HG02884 (cell line): ENCODE measurements around the gene INSRR.

Source experiments
- ATAC-seq: cut with Tn5 transposase; IDR thresholded peaks from one replicate; pipeline ENCODE4 v1.9.1; 2021; ENCODE audit warnings: mild to moderate bottlenecking, moderate library complexity; ENCODE audit not compliant: unreplicated experiment

INSRR gene

DNA sequence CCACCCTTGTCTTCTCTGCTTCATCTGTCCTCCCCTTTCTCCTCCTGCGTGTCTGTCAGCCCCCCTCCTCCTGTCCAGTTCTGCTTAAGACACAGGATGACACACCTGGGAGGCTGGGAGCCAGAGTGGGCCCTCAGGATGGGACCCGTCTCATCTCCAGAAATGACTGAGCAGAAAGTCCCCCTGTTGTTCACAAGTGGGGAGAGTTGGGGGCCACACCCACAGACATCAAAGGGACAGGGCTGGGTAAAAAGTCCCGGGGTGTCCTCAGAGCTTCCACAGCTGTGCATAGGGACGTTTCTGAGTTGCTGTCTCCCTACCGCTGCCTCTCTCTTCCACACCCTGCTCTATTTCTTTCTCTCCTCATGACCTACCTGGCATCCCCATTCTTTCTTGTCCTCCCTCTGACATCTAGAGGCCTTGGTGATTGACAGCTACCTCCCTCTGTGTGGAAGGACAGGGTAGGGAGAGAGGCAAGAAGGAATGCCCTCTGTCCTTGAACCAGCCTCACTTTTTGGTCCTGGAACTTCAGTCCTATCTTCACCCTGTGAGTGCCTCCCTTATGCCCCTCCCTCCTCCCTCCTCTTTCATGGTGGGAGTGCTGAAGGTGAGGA is 22.8 kb downstream of the INSRR start:
- ATAC-seq: no peak

DNA sequence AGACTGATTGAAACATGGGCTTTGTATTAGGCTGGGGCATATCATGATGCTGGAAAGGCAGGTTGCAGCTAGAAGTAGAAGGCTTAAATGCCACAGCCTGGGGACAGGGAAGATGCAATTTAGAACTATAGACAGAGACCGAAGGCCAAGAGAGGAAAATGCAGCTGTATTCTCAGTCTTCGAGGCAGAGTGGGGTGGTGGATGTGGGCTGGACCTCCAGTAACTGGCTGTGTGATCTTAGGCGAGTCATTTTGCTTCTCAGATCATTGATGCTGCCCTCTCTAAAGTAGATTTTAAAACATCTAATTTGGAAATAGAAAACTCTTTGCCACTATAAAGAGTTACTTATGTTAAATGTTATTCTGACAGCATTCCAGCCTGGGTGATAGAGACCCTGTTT is 24.6 kb downstream of the INSRR start:
- no peak for ATAC-seq

DNA sequence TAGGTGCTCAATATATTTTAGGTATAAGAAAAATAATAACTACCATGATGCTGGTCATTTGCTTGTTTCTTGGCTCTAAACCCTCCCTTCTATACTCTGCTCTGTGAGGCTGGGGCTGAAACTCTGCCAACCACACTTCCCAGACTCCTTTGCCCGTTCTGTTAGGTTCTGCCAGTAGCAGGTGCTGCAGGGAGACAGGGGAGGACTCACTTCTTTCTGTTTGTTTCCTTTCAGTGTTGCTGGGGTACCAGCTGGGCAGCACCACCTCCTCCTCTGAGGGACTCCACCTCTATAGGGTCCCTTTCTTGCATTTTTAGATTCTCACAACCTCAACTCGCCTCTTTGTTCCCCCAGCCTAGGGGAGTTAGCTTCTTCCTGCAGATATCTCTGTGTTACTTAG is 25.3 kb downstream of the INSRR start:
- ATAC-seq: no peak

DNA sequence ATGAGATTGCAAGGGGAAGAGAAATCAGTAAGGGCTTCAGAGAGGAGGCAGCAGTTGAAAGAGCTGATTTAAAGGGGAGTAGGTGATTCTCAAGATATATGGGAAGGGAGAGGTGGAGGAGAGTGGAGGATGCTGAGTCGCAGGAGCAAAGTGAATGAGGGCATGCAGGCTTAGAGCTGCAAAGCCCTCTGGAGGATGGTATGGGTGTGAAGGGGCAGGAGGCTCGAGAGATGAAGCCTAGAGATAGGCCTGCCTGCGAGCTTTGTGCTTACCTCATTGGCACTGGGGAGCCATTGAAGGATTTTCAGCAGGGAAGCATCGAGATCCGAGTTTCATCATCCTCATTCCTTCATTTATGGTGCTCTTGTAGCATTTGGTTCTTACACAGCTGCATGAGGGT is 26.5 kb downstream of the INSRR start:
- no peak for ATAC-seq

DNA sequence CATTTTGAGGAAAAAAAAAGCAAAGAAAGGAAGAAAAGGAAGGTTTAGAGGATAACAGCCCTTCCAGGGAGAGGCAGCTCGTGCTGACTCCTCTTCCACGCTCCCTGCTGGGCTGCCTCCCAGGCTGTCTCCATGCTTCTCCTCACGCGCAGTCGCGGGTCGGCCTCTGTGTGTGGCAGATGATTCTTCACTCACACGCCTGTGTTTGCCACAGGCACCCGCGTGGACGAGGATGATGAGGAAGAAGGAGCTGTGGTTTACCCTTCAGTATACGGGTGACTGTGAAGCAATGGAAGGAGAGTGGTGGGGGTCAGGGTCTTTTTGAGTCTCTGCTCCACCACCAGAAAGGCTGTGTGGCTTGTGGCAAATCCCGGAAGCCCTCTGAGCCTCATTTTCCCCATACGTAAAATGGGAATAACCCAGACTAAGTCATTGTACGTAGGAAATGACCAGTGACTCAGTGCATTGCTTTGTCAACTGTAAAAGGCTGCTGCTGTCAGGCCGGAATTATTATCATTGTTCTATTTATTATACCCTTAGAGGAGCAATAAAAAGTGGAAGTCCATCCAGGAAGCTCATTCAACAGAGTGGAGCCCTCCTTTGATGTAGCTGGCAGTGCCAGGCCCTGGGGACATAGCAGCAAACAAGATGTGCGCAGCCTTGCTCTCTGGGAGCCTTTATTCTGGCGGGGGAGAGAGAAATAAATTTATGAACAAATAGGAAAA is 30.4 kb downstream of the INSRR start:
- ATAC-seq: no peak

DNA sequence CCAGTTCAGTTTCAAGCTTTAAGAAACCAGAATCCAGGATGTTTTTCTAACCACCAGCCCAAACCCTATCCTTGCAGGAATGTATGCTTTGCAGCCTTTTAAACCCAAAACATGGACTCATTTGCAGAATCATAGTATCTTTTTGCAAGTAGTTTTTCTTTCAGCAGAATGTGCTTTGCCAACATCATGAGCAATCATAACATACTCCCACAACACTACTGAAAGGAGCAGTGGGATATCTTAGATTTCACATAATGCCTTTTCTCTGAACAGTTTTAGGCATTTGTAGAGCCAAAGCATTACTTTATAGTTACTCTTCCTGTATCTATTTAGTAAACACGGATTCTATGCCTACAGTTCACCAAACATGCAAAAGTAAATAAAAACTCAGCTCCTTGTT is 32.3 kb downstream of the INSRR start:
- ATAC-seq: no peak

DNA sequence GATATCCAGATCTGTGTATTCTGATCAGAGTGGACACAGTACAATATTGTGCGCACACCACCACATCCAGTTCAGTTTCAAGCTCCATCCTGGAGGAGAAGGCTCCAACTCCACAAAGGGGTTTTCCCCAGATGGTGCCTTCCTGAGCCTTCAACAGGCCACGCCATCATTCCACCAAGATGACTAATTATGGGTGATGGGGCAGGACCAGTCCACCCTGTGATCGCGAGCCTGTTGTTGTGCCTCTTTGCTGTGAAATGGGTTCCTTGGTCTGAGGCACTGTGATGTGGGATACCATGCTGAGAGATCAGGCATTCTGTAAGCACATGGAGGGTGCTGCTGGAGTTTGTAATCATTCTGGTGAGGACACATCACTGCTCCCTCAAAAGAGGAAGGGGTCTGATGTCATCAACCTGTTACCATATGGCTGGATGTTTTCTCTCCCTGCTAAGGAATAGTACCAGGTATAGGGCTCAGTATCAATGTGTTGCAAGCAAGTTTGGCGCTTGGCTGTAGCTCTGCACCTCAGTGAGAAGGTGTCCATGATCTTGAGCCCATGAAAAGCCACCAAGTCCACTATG is 35.6 kb downstream of the INSRR start:
- ATAC-seq: no peak

DNA sequence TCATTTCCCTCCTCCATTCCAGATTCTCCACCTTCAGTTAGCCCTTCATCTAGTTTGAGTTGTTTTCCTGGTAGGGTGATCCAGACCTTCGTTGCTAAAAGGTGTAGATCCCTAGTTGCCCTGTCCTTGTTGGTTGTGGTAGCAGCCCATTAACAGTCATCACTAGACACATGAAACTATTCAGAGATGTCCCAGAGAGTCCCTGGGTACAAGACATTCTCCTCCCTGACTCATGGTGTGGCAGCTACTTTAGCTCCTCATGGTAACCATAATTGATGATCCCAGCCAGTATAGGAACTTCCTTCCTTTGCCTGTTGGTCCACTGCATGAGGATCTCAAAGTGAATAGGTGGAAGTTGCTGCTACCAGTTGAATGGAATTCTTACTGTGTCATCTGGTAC is 36.2 kb downstream of the INSRR start:
- ATAC-seq: no peak

DNA sequence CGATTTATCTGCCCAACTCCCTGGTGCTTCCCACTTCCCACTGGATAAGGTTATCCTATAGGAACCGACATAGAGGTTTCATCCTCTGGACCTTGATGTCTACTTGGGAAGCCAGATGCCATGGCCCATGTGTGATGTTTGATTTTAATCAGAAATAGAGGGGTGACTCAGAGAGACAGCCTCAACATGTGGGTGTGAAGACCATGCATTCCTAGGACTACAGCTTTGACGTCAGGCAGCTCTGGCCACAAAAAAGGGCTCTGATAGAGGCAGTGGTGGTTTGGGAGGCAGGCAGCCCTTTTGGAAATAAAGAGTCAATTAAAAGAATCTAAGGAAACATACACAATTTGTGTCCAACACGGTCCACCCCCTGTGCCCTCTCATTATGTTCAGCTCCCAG is 37.1 kb downstream of the INSRR start:
- no peak for ATAC-seq

DNA sequence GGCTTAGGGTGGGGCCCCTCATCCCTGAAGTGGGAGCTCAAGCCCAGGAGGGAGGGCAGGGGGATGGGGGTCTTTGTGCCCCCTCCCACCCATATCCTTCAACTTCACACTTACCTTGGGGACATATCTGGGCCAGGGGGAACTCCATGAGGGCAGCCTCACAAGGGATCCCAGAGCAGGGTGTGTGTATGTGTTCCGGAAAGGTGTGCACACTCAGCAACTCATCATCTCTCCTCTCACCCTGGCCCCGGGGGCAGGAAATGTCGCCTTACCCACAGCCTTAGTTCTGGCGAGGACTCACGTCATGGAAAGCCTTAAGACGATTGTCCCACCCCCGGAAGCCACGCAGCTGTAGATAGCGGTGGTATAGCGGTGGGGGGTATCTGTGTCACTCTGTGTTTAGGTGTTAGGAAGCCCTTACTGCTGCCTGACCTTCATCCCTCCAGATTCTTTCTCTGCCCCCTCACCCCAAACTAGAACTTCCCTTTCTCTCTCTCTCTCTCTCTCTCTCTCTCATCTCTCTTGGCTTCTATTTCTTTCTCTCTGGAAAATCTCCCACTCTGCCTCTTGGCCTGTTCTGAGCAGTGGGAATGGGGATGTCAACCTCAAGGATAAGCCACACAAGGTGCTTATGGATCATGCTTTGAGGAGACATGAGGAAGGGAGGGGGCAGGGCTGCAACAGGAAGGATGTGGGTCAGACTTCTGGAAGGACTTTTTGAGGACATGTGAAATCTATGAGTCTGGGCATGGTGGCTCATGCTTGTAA is 42.2 kb downstream of the INSRR start, which contains the start of gene SH2D2A:
Gene SH2D2A (minus strand): TSS at position 288 of the 768 bp plus-strand sequence. CDS start 140 bp downstream, at position 148.
- ATAC-seq: peak; percentile 75

DNA sequence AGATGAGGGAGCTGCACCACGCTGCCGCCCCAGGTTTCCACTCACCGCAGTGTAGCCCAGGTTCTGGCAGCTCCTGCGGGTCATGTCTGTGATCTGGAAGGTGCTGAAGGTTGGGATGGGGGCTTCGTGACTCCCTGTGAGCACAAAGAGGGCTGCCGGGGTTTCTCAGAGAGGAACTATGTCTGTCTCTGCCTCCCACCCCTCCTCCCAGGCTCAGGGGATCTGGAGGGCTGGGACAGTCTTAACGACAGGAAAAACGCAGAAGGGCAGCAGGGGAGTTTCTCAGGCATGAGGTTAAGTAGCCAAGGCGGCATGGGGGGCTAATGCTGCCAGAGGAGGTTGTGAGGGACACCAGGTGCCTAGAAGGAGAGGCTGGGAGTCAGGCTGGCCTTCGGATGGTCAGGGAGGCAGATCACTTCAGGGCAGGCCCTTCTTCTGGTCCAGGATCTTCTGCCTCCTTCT is 42.9 kb downstream of the INSRR start:
- ATAC-seq: no peak

DNA sequence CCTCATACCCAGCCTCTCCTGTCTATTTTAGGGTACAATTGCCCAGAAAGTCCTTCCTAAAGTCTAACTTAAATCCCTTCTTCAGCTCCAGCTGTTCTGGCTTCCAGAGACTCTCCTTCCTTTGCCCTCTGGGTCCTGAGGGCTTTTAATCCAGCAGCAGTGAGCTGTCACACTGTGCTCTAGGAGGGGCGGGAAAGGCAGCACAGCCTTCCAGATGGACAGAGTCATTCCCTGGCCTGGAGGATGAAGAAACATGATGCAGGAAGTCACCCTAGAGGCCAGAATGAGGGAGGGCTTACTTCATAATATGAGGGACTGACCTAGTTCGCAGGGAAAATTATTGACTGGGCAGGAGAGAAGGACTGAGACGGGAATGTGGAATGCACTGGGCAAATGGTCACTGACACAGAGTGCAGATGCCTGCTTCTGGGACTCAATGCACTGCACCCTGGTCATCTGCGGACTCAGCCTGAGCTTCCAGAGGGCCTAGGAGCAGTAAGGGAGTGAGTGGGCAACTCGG is 43.5 kb downstream of the INSRR start:
- ATAC-seq: no peak

DNA sequence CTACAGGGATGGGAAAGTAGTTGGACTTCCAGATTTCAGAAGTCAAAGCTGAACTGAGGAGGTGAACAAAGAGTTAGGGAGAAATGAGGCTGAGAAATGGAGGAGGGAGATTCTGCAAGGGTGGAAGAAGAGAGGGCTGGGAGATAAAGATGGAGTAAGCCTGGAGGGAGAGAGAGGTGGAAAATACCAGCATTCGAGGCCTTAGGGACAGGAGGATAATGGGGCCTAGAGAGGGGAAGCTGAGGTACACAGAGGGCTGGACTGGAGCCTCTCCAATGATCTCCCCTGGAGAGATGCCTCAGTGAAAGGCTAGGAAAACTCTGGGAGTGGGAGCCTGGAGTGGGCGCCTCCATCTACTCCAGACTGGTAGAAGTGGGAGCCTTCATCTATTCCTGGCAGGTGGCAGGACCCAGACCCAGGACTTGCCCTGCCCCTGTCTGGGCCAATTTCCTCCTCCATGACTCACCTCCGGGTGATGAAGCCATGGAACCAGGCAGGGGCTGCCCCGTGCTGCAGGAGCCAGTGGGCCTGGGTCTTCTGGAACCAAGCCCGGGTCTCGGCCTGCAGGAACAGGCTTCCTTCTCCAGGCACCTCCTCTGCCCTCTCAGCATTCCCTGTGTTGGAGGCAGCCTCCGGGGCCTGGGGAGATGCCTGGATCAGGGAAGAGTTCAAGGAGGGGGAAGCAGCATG is 44.2 kb downstream of the INSRR start:
- ATAC-seq: no peak

DNA sequence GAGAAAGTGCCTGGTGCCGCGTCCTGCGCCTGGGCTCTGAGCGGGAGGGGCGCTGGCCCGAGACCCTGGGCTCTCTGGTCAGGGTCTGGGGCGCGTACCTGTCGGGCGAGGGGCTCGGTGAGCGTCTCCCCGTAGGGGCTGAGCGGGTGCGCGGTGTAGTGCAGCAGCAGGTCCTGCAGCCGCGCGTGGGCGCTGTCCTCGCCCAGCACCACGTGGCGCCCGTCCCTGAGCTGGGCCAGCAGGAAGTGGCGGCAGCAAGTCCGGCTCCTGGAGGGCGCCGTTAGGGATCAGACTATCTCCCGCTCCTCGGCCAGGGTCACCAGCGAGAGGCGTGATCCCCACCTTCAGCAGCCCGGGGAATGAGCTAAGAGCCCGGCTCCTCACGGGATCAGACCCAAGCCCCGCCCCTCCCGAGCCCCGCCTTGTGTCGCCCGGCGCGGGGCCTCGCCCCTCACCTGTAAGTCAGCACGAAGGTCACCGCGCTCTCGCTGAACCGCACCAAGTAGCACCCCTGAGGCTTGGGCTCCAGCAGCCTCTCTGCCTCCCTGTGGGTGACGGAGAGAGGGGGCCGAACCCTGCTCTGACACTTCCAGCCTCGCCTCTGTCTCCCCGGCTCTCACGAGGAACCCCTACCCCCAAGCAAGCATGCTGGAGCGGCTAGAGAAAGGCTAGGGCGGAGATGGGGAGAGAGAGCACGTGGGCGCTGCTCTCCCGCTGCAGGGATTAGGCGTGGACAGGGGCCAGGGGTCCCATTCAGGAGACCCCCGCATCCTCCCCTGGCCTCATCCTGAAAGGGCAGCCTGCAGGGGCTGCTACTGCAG is 45.0 kb downstream of the INSRR start:
- ATAC-seq: peak; percentile 45

DNA sequence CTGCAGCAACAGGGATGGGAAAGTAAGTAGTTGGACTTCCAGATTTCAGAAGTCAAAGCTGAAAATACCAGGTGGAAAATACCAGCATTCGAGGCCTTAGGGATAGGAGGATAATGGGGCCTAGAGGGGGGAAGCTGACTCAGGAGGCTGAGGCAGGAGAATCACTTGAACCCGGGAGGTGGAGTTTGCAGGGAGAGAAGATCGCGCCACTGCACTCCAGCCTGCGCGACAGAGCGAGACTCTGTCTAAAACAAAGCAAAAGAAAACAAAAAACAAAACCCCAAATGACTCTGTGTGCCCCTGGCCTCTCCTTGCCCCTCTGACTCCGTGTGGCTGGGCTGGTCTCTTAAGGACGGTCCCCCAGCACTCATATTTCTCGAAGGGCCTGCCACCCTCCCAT is 45.6 kb downstream of the INSRR start:
- no peak for ATAC-seq

DNA sequence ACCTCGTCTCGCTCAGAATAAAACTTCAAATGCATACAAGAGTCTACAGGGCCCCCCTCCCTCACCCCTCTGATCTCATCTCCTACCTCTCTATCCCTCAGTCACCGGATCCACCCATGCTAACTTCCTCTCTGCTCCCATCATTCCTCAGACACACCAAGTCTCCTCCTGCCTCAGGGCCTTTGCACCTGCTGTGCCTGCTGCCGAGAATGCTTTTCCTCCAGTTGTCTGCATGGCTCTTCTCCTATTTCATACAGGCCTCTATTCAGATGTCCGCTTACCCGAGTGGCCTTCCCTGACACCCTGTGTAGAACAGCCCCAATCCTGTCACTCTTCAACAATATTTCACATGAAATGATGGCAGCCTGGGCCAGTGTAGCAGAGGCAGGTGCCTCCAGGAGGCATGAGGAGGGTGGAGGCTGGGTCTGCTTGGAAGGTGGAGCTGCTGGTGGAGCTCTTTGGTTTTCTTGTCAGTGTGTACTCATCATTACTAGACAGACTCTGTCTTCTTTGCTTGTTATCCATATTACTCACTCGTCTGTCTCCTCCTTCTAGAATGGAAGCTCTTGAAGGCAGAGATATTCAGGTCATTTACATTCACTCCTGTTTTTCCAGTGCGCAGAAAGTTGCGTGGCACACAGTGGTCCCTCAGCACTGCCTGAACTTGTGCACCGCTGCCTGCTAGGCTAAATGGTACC is 46.5 kb downstream of the INSRR start:
- ATAC-seq: no peak

DNA sequence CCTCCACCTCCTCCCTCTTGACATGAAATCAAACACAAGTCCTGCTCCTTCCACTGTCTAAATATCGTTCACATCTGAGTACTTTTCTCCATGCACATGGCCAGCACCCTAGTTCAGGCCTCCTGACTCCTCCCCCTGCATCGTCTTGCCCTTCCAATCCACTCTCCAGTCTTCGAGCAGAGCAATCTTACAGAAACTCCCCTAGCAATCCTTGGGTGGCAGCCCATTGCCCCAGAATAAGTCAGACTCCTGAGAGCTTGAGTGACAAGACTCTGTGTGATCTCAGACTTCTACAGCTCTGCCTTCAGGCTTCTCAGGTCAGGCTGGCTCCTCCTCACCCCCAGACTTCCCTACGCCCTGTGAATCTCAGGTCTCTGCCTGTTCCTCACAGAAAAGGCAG is 47.7 kb downstream of the INSRR start:
- ATAC-seq: no peak

DNA sequence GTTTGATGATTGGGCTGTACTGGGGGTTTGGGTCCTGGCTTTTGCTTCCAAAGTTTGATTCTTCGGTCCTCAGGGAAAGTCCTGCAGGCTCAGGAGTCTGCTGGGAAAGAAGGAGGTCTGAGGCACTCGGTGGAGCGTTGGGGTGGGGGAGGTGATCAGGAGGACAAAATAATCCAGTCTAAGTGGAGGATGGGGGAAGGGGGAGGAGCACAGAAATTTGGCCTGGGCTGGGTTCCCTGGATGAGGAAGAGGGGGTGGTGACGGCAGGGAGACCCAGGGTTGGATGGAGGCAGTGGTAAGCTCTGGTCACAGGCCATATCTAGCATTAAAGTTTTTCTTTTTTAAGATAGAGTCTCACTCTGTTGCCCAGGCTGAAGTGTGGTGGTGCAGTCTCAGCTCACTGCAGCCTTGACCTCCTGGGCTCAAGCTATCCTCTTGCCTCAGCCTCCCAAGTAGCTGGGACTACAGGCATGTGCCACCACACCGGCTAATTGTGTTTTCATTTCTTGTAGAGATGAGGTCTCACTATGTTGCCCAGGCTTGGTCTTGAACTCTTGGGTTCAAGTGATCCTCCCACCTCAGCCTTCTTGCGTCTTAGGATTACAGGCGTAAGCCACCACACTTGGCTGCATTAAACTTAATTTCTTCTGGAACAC is 49.1 kb downstream of the INSRR start:
- no peak for ATAC-seq

DNA sequence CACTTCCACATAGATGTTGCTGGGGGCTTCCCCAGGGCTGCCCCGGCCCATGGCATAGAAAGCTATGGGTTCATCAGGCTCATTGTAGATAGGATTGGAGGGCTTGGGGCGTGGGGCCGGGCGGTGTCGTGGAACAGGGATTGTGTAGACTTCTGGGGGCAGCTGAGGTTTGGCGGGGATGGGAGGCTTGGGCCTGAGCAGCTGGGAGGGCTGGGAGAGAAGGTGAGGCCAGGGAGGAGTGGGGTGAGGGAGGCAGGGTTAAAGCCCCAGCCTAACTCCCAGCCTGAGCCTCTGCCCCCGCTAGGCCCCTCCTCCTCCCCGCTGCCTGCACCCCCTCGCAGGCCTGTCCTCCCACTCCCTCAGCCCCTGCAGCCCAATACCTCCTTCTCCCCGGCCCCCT is 49.6 kb downstream of the INSRR start:
- ATAC-seq: no peak
